Muscle layer of colon (tissue), 2 donors: ENCODE measurements around the gene EPB41L2.

Experiments used
- H3K27ac ChIP-seq: one replicate; pipeline ENCODE4 v1.7.0; 2013; ENCODE audit warnings: low read depth, mild to moderate bottlenecking, low read length, moderate library complexity
- H3K27me3 ChIP-seq, 2 donors: one replicate each; pipeline ENCODE4 v1.7.0; 2013; ENCODE audit warnings: low read length in 2 of 2, mild to moderate bottlenecking in 2 of 2; ENCODE audit not compliant: insufficient read depth in 2 of 2, control insufficient read depth in 1 of 2
- H3K36me3 ChIP-seq: one replicate; pipeline ENCODE4 v1.7.0; 2013; ENCODE audit warnings: mild to moderate bottlenecking, low read length; ENCODE audit not compliant: insufficient read depth
- H3K4me1 ChIP-seq: one replicate; pipeline ENCODE4 v1.7.0; 2013; ENCODE audit warnings: mild to moderate bottlenecking, low read length; ENCODE audit not compliant: insufficient read depth
- H3K4me3 ChIP-seq, 2 donors: one replicate each; pipeline ENCODE4 v1.7.0; 2013; ENCODE audit warnings: low read length in 2 of 2, low read depth in 1 of 2, mild to moderate bottlenecking in 1 of 2, moderate library complexity in 1 of 2
- H3K9ac ChIP-seq: one replicate; pipeline ENCODE4 v1.7.0; 2013; ENCODE audit warnings: low read length
- H3K9me3 ChIP-seq: one replicate; pipeline ENCODE4 v1.7.0; 2013; ENCODE audit warnings: mild to moderate bottlenecking, low read length
- donor health status: abdominal sarcoma.
- donor health status: Adenocarcinoma of cecum.

EPB41L2 gene

DNA sequence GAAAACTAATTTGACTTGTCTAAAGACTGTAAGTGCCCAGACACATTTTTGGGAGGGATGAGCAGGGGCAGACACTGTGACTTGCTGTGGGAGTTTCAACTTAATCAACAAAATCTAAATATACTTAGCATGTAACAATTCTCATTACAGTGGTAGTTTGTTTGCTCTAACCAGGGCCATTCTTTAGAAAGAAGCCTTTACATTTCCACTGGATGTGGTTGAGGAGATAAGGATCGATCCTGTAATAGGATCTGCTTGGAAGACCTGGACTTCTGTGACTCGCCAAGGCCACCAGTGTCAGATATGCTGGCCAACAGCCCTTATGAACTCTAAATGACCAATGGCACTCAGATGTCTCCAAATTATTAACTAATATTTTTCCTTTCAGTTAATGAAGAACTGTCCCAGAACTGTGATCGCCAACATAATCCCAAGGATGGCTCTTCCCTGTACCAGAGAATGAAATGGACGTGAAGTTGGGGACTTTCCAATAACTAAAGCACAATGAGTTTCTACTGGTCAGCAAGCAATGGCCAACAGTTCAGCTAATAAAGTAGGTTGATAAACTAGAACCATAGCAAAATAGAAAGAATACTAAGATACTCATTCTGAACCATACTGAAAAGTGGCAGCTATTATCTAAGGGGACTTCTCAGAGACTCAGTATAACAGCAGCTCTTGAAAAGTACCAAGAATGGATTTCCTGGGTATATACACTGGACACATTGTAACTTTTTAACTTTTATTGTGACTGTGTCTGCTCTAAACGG lies 228.4 kb downstream of the EPB41L2 start:
- Histone ChIP-seq H3K27me3 (no peaks in the 10 kb centered on the region), H3K9me3 (no peaks in the 10 kb centered on the region), H3K9ac (no peak overlapping the region), H3K4me3 (no peak overlapping the region), H3K27ac (no peak overlapping the region), H3K4me1 (peaks cover 17% of the 10 kb centered on the region), H3K36me3 (no peaks in the 10 kb centered on the region)

DNA sequence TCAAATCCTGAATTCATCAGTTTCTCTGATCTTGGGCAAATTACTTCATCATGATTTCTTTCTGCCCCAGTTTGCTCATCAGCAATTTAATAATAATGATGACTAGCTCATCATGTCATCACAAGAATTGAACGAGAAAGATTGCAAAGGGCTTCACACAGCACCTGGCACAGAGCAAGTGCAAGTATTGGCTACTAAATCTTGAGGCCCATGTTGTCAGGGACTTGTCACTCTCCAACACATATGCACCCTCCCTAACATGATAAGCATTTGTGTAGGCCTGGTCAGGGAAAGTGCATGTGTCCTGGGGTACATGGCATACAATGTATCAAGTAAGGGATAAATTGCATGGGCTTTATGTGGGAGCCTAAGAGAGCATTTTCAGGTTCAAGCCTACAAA lies 229.5 kb downstream of the EPB41L2 start:
- Histone ChIP-seq H3K27ac (no peak overlapping the region), H3K9me3 (no peaks in the 10 kb centered on the region), H3K36me3 (no peaks in the 10 kb centered on the region)

DNA sequence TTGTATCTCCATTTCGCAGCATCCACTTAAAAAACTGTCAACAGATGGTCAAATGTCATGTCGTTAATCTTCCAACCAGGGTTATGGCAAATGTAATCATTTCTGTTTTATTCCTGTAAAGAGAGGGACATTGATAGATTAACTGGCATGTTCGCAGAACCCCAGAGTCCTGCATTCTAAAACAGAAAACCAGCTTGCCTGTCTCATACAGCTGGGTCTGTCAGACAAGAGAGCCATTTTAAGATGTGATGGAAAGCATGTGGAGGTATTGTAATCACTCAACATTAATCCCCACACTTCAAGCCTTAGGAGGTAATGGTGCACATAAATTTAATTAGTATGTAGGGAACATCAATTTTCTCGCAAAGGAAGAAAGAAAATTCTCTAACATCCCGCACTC lies 231.4 kb downstream of the EPB41L2 start:
- Histone ChIP-seq H3K4me3 (no peak overlapping the region), H3K4me1 (peaks cover 10% of the 10 kb centered on the region), H3K9me3 (no peaks in the 10 kb centered on the region), H3K27me3 (no peaks in the 10 kb centered on the region), H3K9ac (no peak overlapping the region), H3K36me3 (no peaks in the 10 kb centered on the region), H3K27ac (no peak overlapping the region)

More for the DNA sequence above, 229.5 kb downstream of the EPB41L2 start:
- H3K9ac ChIP-seq: no peak overlapping the region
- no peak overlapping the region for H3K4me3 ChIP-seq
- peaks cover 12% of the 10 kb centered on the region for H3K4me1 ChIP-seq
- no peaks in the 10 kb centered on the region for H3K27me3 ChIP-seq

DNA sequence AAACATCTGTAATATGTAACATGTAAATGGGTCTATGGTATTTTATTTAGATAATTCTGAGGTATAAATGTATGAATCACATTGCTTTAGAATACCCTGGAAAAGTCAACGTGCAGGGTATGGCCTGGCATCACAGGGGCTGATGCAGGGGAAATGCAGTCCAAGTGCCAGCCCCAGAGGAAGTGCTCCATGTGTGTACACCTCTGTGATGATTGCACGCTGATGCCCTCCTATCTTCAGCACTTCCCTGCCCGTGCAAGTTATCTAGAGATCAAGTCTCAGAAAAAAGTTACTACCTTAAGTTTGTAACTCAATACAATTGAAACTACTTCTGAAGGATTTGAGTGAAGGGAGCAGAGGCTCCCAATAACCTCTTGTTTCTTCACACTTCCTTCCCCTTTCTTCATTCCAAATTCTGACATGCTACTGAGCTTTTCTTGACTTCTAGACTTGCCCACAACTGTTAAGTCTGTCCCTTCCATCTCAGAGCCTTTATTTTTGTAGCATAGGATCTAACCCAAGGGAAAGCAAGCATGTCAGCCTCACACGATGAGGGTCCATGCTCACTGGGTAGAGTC lies 233.6 kb downstream of the EPB41L2 start:
- no peak overlapping the region for H3K9ac ChIP-seq
- H3K4me3 ChIP-seq: no peak overlapping the region
- H3K36me3 ChIP-seq: no peaks in the 10 kb centered on the region
- no peak overlapping the region for H3K27ac ChIP-seq
- H3K27me3 ChIP-seq: no peaks in the 10 kb centered on the region
- no peaks in the 10 kb centered on the region for H3K4me1 ChIP-seq
- H3K9me3 ChIP-seq: no peaks in the 10 kb centered on the region

DNA sequence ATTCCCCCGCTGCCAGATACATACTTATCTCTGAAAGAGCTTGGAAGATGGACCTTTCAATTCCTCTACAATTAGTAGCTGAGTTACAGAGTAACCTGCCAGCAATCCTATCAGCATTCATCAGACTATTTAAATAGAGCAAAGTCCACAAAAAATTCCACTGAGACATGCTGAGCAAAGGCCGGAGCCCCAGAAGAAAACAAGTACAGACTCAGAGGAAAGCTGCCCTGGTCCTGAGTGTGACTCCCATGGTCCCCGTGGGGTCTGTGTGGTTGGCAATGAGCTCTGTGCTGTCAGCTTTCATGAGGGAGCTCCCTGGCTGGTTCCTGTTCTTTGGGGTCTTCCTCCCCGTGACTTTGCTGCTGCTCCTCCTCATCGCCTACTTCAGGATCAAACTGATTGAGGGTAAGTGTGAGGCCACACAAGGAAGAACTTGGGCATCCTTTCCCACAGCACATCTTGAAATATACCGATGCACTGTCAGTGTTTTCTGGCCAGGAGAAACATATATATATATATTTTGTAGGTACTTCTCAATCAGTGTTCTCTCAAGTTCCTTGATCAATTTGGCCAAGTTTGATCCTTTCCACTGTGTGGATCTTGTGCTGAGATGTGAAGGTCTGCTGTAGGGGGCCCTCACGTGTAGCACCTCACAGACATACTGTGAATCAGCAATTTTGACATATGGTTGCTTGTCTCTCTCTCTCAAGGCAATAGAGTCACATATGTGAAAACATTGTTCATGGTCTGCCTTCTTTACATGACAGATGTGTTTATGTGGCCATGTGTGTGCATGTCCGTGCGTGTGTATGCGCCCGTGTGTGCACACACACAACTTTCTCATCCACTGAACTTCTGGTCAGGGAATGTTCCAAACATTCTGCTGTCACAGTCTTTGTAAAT lies 235.5 kb downstream of the EPB41L2 start, which contains the start of gene SMLR1:
Gene SMLR1 (plus strand): TSS at position 160 of the 903 bp plus-strand sequence. CDS start 8 bp downstream, at position 168.
- Histone ChIP-seq H3K9ac (no peak within 1 kb of the TSS), H3K27ac (no peak within 1 kb of the TSS)

DNA sequence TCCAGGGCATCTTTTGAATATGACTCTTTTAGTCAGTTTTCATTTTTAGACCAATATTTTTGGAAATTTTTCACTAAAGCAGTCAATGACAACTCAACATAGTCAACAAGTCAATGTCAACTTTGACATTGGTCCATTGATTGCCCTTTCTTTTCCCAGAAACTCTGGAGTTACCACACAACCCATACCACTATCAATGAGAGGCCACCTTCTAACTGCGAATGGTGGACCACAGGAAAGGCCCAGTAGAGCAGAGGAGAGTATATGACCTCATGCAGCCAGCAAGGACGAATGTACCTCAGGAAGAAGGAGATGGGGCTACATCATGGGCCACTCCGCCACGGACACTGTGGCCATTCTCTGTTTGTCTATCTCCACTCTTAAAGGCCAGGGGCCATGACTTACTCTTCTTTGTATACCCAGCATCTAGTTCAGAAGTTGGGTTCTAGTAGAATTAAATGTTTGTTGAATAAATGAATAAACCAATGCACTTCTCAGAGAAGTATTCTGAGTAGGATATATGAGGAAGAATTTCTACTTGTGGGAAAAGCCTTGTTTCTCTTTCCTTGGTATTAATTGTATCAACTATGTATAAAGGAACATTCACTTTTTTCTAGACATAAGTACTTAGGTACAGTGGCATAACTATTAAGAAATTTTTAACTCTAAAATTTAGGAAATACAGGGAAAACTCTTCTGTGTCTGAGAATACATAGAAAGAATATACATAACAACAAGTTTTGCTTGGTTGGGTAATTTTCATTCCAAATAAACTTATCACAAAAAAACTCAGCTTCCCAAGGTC lies 236.4 kb downstream of the EPB41L2 start:
- Histone ChIP-seq H3K27ac (no peak overlapping the region), H3K4me3 (no peak overlapping the region), H3K4me1 (no peaks in the 10 kb centered on the region), H3K9me3 (no peaks in the 10 kb centered on the region), H3K36me3 (no peaks in the 10 kb centered on the region), H3K9ac (no peak overlapping the region), H3K27me3 (no peaks in the 10 kb centered on the region)

More for the DNA sequence above, 235.5 kb downstream of the EPB41L2 start, which contains the start of gene SMLR1:
- Histone ChIP-seq H3K9me3 (no peaks in the 10 kb centered on the region), H3K4me1 (no peaks in the 10 kb centered on the region), H3K27me3 (no peaks in the 10 kb centered on the region), H3K36me3 (no peaks in the 10 kb centered on the region), H3K4me3 (no peak within 1 kb of the TSS)

DNA sequence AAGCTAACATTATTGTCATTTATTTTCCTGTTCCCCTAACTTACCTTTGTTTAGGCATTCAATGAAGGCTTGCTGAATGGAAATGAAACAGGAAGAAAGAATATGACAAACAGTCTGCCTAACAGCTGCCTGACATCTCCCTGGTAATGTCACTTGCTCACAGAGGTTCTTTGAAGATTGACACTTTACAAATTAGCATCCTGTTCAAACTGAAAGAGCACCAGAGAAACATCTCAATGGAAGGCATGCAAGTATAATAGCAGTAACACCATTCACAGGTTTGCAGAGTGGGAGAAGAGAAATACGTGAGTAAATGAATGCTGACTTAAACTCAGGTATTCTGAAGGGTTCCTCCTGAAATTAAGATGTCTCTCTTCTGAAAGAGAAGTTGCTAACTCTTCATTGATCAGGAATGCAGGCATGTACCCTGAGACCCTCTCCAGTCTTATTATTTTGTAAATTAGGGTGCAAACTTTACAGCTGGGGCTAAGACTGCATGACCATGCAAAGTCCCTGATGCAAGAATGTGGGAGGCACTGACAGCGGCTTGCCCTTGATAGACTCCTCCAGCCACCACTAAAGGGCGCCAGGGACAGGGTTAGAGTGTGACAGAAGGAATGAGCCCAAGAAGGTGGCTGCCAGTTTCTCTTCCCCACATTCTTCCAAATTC lies 237.1 kb downstream of the EPB41L2 start:
- no peak overlapping the region for H3K9ac ChIP-seq

DNA sequence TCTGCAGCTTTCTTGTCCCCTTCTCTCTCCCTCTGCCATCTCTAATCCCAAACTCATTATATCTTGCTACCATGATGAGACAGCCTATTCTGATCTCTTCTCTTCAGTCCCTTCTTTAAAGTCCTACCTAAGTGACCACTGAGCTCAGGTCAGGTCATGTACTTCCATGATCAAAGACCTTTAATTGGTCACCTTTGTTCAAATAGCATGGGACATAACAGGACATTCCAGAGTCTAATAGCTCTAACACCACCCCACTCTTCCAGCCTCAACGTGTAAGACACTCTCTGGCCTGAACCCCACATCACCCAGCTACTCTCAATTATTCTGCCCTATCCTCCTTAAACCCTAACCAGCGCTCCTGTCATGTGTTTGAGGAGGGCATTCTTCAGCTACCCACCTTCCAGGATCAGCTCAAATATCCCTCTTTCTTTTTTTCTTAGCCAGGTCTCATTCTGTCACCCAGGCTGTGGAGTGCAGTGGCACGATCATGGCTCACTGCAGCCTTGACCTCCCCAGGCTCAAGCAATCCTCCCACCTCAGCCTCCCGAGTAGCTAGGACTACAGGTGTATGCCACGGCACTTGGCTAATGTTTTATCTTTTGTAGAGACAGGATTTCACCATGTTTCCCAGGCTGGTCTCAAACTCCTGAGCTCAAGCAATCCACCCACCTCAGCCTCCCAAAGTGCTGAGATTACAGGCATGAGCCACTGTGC lies 237.9 kb downstream of the EPB41L2 start:
- Histone ChIP-seq H3K27ac (no peak overlapping the region), H3K27me3 (no peaks in the 10 kb centered on the region), H3K9ac (no peak overlapping the region), H3K4me1 (no peaks in the 10 kb centered on the region), H3K9me3 (no peaks in the 10 kb centered on the region), H3K36me3 (no peaks in the 10 kb centered on the region), H3K4me3 (no peak overlapping the region)

More for the DNA sequence above, 237.1 kb downstream of the EPB41L2 start:
- Histone ChIP-seq H3K9me3 (no peaks in the 10 kb centered on the region), H3K4me3 (no peak overlapping the region), H3K36me3 (no peaks in the 10 kb centered on the region), H3K27me3 (no peaks in the 10 kb centered on the region), H3K27ac (no peak overlapping the region), H3K4me1 (no peaks in the 10 kb centered on the region)

DNA sequence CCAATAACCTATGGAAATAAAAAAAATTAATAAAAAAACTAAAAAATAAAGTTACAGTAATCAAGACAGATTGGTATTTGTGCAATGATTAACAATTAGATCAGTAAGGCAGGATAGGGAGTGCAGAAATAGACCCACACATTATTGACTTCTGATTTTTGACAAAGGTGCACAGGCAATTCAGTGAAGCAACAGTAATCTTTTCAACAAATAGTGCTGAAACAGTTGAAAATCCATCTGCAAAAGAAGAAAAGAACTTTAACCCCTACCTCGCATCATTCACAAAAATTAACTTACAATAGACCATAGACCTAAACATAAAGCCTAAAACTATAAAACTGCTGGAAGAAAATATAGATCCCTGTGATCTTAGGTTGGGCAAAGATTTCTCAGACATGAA lies 240.3 kb downstream of the EPB41L2 start:
- H3K36me3 ChIP-seq: no peaks in the 10 kb centered on the region
- no peaks in the 10 kb centered on the region for H3K9me3 ChIP-seq
- H3K4me3 ChIP-seq: no peak overlapping the region
- H3K9ac ChIP-seq: no peak overlapping the region
- no peaks in the 10 kb centered on the region for H3K27me3 ChIP-seq
- no peaks in the 10 kb centered on the region for H3K4me1 ChIP-seq
- no peak overlapping the region for H3K27ac ChIP-seq
